8988T (cell line): ENCODE measurements around the gene SIPA1L3.

Source experiments
- DNase-seq: peaks from one replicate; pipeline ENCODE4 v3.0.0; 2011

Gene SIPA1L3

DNA sequence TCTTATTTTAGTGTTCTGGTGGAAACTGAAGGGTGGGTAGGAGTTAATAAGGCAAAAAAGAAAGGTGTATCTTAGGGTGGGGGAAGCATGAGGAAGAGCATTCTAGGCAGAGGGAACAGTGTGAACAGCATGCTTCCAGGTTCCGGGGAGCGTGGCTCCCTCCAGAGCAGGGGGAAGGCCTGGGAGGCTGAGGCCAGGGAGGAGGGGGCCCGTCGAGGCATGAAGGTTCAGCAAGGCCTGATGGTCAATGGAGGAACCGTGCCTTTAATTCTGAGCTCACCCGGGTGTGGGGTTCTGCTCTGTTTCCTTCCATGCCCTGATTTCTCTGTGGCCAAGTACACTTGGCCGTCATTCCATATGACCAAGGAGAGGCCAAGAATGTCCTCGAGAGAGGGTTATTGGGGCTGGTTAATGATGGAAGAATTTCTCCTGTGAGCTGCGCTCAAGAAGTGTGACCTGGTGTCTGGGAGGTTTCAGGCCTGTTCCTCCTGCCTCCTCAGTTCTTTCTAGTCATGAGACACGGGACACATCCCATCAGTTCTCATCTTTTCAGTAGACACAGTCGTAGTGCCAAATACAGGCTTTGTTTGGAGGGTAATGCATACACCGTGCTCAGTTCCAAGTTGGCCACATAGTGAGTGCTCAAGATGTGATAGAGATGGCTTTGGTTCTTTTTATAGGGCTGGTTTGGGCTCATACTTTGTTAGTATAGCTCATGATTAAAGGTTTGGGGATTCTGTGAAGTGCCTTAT is 73.6 kb downstream of the SIPA1L3 start:
- no peak for DNase-seq

DNA sequence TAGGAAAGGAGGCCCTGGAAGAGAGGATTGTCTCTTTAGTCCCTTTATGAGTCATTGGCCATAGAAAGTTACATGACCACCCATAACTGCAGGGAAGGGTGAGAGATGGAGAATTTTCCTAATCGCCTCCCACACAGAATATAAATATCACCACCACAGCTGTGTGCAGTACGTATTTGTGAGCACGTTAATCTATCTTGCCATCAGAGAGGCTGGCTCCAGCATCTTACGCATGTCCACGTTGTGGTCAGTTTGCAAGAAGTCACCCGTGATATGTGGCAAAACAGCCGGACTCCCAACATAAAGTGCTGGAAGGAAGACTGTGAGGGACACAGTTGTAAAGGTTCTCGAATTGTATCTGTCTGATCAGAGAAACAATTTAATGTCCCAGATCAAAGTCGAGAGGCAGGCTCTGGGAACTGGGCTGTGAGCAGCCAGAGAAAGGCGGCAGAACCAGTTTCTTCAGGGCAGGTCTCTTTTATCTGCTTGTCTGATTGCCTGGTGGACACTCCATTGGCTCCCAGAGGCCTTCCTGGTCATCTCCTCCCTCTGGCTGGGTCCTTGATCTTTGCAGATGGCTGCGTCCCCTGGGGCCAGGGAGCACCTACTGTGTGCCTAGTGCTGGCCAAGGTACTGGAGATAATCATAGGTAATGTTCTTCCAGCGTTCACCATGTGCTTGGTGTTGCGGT is 74.9 kb downstream of the SIPA1L3 start:
- no peak for DNase-seq

DNA sequence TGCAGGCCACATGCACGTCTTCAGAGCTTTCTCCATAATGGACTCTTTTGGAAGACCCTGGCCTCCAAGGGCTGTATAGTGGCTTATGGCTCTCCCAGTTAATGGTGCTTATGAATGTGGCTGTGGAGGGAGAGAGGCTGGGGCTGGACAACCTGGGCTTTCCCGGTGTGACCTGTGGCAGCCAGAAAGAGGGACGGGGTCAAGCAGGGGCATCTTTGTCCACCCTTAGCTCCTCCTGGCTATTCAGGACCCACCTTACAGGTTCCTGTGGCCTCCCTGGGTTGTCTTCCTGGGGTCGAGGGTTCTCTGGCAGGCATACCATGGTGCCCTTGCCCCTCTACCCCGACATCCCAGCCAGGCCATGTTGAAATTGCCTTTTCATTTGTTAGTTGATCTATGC is 75.6 kb downstream of the SIPA1L3 start:
- no peak for DNase-seq

DNA sequence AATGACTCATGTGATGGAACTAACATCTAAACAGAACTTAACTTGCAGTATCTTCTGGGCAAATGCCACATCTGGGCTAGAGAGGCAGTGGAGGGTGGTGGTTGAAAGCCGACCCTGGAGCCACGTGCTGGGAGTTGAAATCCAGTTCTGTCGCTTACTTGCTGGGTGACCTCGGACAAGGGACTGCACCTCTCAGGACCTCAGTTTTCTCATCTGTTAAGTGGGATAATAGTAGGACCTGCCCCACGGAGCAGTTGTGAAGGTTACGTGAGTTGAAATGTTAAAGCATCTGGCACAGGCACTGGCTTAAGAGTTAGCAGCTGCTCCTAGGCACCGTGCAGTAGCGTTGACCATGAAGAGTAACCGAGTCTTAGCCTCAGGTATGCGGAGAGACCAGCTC is 76.1 kb downstream of the SIPA1L3 start:
- no peak for DNase-seq

DNA sequence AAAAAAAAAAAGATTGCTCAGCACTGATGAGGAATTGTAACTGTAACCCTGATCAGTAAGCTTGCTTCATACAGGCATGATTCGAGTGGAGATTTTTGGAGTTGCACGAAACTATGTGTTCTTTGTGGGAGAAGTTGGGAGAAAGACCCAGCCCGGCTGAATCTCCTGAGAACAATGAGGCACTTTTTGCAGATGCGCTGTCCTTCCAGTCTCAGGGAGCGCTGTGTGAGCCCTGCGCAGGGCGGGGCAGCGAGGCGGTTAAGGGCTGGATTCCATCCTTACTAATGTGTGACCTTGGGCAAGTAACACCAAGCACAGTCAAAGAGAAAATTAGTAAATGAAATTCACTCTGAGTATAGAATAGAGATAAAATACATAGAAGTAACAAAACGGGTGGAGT is 76.9 kb downstream of the SIPA1L3 start:
- DNase-seq = no peak

DNA sequence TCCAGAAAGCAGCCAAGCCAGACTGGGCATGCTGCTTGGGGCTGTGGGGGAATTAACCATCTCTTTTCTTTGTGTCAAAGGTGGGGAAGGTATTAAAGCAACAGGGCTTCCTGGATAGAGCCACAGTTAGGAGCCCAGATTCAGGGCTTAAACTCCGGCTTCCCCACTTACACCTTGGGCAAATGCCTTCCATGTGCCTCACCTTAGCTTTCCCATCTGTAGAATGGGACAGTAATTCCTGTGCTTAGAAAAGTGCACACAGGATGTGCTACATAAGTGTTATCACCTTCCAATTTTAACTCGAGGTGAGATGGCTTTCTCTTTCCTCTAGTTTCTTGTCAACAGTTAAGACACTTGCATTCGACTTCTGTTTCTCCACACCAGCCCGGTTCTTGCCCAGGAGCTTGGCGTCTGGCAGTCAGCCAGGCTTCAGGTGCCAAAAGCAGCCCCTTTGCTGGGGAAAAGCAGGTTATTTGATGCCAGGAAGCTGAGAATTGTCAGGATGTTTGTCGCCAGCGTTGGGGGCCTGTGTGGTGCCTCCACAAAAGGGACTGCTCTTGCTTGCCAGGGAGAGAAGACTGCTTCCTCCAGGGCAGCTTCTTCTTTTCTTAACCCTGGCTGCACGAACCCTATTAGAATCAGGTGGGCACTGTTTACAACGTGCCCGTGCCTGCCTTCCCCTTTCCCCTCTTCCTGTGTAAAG is 79.2 kb downstream of the SIPA1L3 start:
- DNase-seq = no peak

DNA sequence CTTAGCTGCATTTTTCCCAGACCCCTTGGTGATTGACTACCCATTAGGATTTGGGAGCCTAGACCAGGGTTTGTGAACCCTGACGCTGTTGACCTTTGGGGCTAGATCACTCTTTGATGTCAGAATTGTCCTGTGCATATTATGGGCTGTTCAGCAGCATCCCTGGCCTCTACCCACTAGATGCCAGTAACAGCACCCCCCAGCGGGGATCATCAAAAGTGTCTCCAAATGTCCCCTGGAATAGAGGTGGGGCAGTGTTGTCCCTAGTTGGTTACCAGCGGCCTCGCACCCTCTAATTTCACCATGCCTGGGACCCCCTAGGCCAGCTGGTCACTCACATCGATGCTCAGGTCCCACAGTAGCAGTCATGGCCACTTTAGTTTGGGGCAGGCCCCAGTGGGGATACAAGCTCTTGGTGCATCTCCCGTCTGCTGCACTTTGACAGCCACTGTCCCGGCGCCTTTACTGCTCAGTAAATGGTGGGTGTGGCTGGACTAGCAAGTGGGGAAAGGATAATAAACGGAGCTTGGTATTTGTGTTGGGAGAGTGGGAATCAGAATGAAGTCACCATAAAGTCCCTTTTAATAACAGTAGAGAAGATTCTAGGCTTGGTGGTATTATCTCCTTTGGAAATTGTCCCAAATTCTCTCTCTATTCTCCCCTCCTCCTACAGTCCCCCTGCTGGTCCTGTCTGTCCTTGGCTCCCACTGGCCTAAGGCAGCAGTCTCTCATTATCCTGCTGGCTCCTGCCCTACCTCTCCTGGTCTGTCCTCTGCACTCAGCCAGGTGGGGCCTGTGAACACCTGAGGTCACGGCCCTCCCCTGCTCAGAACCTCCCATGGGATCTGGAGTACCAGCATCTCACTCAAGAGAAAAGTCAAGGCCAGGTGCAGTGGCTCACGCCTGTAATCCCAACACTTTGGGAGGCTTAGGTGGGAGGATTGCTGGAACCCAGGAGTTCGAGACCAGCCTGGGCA is 80.6 kb downstream of the SIPA1L3 start:
- DNase-seq = no peak

DNA sequence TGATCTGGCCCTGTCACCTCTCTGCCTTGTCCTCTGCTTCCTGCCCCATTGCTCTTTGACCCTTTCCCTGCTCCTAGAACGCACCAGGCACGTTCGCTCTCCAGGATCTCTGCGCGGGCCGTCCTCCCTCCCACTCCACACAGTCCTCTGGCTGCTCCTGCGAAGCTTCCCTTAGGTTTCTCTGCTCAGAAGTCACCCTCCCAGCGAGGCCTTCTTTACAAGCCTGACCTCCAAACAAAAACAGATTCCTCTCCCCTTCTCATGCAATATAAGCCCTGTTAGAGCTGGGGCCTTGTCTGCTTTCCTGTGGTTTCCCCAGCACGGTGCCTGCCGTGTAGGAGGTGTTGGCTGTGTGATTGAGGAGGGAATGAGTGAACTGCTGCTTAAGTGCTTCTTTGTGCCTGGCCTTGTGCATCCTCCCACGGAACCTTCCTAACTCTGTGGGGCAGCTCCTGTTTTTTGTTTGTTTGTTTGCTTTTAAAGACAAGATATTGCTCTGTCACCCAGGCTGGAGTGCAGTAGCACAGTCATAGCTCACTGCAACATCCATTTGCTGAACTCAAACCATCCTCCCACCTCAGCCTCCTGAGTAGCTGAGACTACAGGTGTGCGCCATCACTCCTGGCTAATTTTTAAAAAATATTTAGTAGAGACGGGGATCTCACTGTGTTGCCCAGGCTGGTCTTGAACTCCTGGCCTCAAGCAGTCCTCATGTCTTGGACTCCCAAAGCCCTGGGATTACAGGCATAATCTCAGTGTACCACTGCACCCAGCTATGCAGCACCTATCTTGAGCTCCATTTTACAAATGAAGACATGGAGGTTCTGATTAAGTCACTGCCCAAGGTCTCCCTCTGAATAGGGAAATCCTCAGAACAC is 82.0 kb downstream of the SIPA1L3 start:
- no peak for DNase-seq

DNA sequence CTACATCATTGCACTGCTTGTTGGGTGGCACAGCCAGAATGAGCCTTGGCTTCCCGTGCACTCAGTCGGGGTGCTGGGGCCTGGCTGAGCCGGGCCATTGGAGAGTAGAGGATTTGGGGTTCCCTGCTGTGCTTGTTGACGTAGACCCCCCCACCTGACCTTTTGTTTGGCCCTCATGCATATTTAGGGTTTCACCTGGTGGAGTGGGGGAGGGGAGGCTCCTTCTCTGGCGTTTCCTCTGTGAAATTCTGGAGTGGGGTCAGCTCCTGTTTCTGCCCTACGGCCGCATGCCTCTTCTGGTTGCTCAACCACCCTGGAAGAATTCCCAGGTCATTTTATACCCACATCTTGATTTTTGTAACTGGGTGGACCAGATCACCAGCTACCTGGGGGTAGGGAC is 82.8 kb downstream of the SIPA1L3 start:
- no peak for DNase-seq

DNA sequence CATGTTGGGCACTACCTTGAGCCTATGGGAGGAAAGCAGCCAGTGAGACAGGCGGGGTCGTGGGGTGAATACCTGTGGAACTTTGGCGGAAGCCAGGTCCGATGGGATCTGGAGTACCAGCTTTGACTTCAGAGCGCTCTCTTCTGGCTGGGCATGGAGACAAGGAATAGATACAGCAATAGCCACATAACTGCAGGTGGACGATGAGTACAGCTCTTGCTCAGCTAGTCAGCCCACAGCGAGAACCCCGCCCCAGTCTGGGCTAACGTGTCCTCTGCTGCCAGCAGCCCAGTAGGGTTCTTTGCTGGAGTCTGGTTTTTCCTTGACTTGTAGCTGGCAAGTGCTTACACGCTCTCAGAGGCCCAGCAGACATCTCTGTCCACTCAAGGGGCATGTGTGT is 83.4 kb downstream of the SIPA1L3 start:
- DNase-seq = no peak

DNA sequence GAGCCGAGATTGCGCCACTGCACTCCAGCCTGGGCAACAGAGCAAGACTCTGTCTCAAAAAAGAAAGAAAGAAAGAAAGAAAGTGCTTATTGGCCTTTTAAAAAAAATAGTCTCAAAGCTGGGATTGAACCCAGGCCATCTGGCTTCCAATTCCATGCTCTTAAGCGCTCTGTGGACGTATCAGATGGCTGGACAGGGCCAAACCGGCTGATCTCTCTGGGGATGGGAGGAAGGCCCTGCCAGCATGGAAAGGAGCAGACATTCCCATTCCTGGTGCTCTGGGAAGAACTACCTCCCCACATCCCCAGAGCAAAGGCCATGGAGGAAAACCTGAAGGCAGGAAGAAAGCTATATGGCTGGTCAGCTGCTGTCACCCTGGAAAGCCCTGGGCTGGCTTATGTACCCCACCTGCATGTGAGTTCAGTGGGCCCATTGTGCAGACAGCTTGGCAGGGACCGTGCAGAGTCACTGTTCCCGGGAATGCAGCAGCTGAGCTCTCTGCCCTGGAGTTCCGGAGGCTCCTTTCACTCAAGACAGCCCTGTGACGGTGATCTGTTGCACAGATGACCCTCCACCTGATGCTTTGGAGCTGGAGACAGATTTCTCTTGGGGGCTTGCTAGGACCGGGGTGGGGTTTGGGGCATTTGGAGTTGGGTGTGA is 84.3 kb downstream of the SIPA1L3 start:
- no peak for DNase-seq

DNA sequence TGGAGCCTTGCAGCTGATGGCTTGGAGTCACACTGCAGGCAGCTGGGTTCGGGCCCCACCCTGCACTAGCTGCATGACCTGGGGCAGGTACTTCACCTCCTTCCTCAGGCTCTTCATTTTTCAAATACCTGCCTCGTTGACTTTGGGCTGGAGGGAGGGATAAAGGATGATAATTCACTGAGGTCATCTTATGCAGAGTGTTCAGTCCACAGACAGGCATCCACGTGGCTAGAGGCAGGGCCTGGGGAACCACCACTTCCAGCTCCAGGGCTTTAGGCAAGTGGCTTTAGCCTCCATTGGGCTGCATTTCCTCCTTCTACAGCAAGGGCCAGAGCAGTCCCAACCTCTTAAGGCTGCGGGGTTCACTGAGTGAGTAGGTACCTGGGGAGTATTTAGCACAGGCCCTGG is 84.8 kb downstream of the SIPA1L3 start:
- DNase-seq = no peak

DNA sequence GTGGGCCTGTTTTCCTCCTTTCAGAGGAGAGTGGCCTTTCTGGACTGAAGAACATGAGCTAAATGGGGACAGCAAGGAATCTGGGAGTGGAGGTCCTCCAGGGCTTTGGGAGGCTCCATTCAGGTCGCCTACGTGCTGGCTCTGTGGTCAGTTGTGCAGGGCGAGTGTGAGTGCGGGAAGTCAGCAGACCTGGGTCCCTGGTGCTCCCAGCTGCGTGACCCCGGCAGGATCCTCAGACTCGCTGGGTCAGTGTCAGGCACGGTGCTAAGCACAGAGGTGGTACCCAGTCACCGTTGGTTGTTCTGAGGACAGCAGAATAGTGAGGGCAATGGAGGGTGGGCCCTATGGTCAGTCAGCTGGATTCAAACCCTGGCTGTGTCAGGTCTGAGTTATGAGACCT is 85.8 kb downstream of the SIPA1L3 start:
- DNase-seq = no peak

DNA sequence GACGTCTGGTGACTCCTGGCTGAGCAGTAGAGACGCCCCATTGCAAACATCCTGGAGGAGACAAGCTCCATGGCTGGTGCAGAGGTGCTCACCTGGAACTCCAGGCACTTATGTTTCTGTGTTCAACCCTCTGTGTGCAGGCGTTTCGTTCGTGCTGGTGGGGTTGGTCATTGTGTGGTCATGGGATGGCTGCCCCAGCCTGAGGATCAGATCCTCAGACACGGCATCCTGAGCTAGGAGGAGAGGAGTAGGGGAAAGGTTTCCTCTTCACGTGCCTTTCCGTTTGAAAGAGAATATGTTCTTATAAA is 87.8 kb downstream of the SIPA1L3 start:
- DNase-seq = no peak

DNA sequence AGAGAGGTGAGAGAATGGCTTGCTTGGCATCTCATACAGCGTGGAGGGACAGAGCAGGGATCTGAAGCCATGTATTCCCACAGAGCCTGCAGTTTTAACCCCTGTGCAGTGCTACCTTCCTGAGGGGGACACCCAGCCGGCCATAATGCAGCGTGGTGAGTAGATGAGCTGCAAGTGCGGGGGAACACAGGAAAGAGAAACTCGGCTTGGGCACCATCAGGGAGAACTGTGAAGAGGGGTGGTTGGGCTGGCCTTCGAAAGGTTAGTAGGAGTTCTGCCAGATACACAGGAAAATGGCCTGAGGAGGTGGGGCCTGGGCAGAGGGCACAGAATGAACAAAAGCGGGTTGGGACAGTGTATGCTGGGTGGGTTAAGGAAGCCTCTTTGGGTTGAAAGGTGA is 88.3 kb downstream of the SIPA1L3 start:
- no peak for DNase-seq

DNA sequence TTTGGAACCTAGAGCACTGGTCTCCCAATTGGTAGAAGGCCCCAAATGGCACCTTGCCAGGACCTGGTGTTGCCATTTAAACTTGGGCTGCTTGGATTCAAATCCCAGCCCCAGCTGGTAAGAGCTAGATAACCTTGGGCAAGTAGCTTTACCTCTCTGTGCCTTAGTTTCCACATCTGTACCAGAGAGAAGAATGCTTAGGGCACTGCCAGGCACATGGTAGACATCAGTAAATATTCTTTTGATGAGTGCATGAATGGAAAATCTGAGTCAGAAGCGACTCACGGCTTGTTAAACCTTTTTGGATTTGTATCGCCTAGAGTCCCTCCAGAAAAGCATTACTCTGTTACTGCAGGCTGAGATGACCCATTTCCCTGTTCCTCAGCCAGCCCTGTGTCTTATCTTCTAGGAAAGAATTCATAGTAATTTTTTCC is 90.9 kb downstream of the SIPA1L3 start:
- DNase-seq = no peak

DNA sequence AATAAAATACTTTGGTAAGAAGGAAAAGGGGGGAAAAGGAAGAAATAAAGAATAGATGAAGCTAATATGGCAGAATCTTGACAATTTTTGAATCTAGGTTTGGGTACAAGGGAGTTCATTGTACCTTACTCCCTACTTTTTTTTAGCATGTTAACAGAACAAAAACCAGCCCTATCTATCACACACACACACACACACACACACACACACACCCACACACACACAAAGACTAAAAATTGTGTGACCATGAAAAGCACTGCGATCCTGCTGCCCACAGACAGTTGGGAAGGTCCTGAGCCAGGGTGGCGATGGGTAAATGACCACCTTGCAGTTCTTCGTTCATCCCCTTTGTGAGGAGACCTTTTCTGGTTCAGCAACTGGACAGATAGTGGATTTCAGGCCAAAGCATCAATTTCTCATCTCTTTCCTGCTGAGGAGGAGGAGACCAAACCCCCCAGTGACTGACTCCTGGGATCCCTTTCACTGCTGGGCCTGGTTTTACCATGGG is 91.8 kb downstream of the SIPA1L3 start:
- no peak for DNase-seq

DNA sequence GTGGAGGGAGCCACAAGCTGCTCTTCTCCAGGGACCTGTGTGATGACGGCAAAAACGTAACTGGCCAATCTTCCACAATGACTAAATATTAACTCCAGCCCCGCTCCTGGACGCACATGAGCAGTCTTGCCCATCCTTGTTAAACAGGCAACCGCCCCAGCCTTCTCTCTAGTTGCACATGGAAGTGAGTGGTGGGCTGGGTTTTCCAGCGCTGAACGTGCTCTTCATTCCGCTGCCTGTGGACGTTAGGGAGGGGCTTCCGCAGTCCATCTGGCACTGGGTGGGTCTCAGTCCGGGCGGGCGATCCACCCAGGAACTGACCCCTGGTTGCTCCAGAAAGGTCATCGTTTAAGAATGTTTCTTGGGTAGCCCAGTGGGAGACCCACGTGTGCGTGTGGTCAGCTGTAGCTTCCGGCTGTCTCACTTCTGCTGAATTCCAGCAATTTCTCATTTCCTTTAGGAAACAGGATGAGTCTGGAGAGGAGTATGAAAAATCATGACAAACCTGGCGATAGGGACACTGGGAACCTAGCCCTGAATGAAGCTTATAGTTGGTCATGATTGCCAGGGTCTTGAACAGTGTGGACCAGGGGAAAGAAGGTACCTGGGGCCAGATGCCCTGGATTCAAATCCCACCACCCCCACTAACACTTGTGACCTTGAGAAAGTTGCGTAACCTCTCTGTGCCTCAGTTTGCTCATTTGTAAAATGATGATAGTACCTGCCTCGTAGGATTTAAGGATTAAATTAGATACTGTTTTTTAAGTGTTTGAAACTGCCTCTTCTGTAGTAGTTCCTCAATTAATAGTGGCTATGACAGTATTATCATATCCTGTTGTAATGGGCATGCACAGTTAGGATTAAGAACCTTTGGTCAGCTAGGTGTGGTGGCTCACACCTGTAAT is 92.6 kb downstream of the SIPA1L3 start:
- DNase-seq = peak; percentile 78

DNA sequence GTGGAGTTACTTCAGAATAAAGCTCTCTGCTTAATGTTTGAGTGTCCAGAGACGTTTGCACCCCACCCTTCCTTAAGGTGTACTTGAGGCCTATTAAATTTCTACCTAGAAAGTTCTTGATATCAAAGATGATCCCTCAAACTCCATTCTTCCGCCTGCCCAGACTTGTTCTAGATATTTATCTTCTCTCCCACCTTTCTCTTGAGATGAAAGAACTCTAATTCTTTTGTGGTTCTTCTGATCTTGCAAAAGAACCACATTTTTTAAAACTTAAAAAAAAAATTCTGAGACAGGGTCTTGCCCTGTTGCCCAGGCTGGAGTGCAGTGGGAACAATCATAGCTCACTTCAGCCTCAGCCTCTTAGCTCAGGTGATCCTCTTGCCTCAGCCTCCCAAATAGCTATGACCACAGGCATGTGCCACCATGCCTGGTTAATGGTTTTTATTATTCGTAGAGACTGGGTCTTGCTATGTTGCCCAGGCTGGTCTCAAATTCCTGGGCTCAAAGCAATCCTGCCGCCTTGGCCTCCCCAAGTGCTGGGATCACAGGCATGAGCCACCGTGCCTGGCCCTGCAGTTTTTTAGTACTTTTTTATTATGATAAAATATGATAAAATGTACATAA is 94.3 kb downstream of the SIPA1L3 start:
- DNase-seq = no peak
